Muscle of arm (tissue), 12 donors: ENCODE data around the gene PRR7. TPM values are rescaled to one million over a fixed set of nuclear protein-coding genes. Genes with fewer than 3 reads are reported as not detected.

Experiments
- DNase-seq: peaks from one replicate; pipeline ENCODE4 v3.0.0-alpha.2; 2013
- polyA plus RNA-seq, 12 donors: library from polyadenylated mRNA; unstranded; fragments of 120-200 nt; gene quantifications; one replicate each; pipeline ENCODE4 v1.2.1, GENCODE V29; 2013; ENCODE audit not compliant: insufficient read length in 12 of 12

Gene PRR7
- polyA plus RNA-seq, 12 donors: 0.15 to 2.5 (median 0.47) TPM; not detected in 2

GRCh38 chr5:177421062-177421798, 25.4 kb upstream of the PRR7 start:
- no peak for DNase-seq

GRCh38 chr5:177423671-177424070, 22.9 kb upstream of the PRR7 start:
- DNase-seq: no peak

GRCh38 chr5:177425196-177425800, 21.3 kb upstream of the PRR7 start:
- no peak for DNase-seq

- peak; percentile 100 for DNase-seq
Measured at GRCh38 chr5:177425801-177426565, 20.6 kb upstream of the PRR7 start.

GRCh38 chr5:177426566-177427210, 19.9 kb upstream of the PRR7 start, which contains the start of gene GRK6:
TSS of gene GRK6 (plus strand) at chr5:177426676. CDS start at chr5:177426846, 170 bp downstream.
- DNase-seq: no peak

GRCh38 chr5:177427211-177427822, 19.3 kb upstream of the PRR7 start:
- DNase-seq: no peak

GRCh38 chr5:177427919-177428573, 18.6 kb upstream of the PRR7 start:
- no peak for DNase-seq

GRCh38 chr5:177428574-177429217, 17.9 kb upstream of the PRR7 start:
- DNase-seq: no peak

- no peak for DNase-seq
Measured at GRCh38 chr5:177429248-177430040, 17.2 kb upstream of the PRR7 start.

GRCh38 chr5:177430140-177430951, 16.3 kb upstream of the PRR7 start:
- DNase-seq: no peak

GRCh38 chr5:177430972-177431316, 15.7 kb upstream of the PRR7 start:
- no peak for DNase-seq

- DNase-seq: no peak
Measured at GRCh38 chr5:177431317-177432142, 15.1 kb upstream of the PRR7 start.

GRCh38 chr5:177432143-177432838, 14.3 kb upstream of the PRR7 start:
- no peak for DNase-seq

- no peak for DNase-seq
Measured at GRCh38 chr5:177432839-177433657, 13.6 kb upstream of the PRR7 start.

GRCh38 chr5:177433658-177434217, 12.9 kb upstream of the PRR7 start:
- DNase-seq: no peak

GRCh38 chr5:177434437-177434836, 12.2 kb upstream of the PRR7 start:
- no peak for DNase-seq
